ENCODE results near the gene RBM15B. TPM values are rescaled to one million over a fixed set of nuclear protein-coding genes. Genes with fewer than 3 reads are reported as not detected.

Gene RBM15B
- total and polyA plus RNA-seq, 9 of the 15 experiments (the other 6 are each of a cell fraction or from before 2014, with no cell fraction given) = 1.8 to 21.0 (median 10.5) TPM

- TF ChIP-seq ZC3H8 (IDR thresholded peaks at IDR 0.05) (no peak), UBTF (IDR thresholded peaks at IDR 0.05; ENCODE audit: borderline replicate concordance in 1 of 2, low read depth in 2 of 2, low read length in 2 of 2) (no peak), SRF (CRISPR knock-in tag; IDR thresholded peaks at IDR 0.05) (no peak), KDM4B (IDR thresholded peaks at IDR 0.05; ENCODE audit: borderline replicate concordance in 2 of 2, low read depth in 1 of 2) (no peak), MTF1 (CRISPR knock-in tag; IDR thresholded peaks at IDR 0.05; ENCODE audit: borderline replicate concordance) (no peak), ZNF280B (CRISPR knock-in tag; IDR thresholded peaks at IDR 0.05) (no peak), ZNF76 (CRISPR knock-in tag; IDR thresholded peaks at IDR 0.05; ENCODE audit: borderline replicate concordance) (no peak), FOS (IDR thresholded peaks at IDR 0.05; ENCODE audit: extremely low read depth, insufficient read length) (no peak), KDM1A (IDR thresholded peaks at IDR 0.05) (no peak), ARID2 (IDR thresholded peaks at IDR 0.05) (no peak), STAT6 (CRISPR knock-in tag; IDR thresholded peaks at IDR 0.05) (no peak), CHCHD3 (CRISPR knock-in tag; IDR thresholded peaks at IDR 0.05) (no peak), HES1 (IDR thresholded peaks at IDR 0.05; ENCODE audit: low read depth) (no peak), ZMIZ1 (IDR thresholded peaks at IDR 0.05; ENCODE audit: low read depth in 2 of 2, low read length in 2 of 2) (no peak), MTA1 (IDR thresholded peaks at IDR 0.05; ENCODE audit: borderline replicate concordance) (peak; percentile 84)
These were observed at the start of gene RBM15B (continued) for GRCh38 chr3:51391075-51391565.

All from K562 (cell line).